A204.1 (cell line): ENCODE results near the gene RPP40.
"Not testable (repeated sequence)": the region's sequence is repeated elsewhere in the genome, so short reads cannot be mapped to it uniquely, and the experiment has no call there.

ENCODE experiments used
- FAIRE-seq: peaks from 2 replicates; lab custom pipeline; 2012; peaks lifted over from hg19 to GRCh38; lab: Jason Lieb, UNC

The RPP40 gene

DNA sequence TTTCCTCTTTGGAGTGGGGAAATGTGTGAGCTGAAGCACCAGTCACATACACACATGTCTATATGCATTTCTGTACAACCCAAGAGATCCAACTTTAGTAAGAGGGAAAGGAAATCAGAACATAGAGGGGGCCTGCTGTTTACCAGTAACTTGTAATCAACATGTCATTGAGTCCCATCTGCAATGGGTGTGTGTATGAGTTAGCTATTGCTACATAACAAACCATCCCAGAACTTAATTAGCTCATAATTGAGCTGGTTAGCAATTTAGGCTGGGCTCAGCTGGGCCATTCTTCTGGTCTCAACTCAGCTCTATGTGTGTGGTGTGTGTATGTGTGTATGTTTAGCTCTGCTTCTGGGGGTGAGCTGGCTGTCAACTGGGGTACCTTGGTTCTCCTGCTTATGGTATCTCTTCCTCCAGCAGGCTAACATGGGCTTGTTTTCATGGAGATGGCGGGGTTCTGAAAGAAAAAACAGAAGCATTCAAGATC lies 10.3 kb upstream of the RPP40 start:
- FAIRE-seq = no peak

DNA sequence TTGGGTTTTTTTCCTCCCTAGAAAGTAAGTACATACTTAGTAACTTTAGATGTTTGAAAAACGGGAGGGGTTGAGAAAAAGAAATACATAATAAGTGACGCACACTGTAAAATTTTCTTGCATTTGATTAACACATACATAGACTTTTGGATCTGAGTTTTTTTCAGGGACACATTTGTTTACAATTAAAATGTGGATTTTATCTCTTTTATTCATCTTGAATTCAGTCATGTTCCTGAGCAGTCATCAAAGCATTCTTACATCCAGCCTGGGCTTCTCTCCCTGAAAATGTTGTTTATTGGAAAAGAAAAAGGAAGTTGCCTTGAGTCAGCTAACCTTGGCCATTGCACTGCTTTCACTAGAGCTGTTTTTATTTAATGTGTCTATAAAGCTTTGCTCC lies 8.7 kb upstream of the RPP40 start:
- no peak for FAIRE-seq

DNA sequence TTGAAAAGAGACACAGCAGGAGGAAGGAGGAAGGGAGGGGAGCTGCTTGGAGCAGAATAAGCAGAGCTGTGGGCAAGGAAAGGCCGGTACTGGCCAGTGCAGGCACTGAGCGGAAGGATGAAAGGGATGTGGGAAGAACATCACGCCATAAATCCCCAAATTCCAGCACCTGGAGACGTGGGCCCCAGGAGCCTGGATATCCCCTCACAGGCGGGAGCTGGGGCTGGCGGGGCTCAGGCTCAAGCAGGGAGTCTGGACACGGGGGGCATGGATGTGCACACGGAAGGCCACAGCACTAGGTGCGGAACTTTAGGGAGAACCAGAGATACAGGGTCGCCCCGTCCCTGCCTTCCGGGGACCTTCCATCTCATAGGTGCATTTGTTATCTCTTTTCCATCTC lies 7.5 kb upstream of the RPP40 start:
- FAIRE-seq = no peak

DNA sequence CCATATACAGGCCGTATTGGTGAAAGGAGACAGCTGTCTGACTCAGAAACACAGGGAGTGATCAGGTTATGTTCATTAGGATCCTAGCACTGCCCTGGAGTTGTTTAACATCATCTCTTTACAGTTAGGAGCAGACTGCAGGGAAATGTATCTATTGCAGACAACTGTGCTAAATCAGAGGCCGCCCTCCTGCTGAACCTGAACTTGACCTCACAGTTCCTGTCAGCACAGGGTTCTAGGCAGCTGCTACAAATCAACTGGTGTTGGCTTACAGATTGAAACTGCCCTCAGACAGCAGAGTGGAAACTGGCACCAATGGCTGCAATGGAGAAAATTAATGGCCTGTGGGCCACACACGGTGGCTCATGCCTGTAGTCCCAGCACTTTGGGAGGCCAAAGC lies 3.7 kb upstream of the RPP40 start:
- FAIRE-seq = no peak

DNA sequence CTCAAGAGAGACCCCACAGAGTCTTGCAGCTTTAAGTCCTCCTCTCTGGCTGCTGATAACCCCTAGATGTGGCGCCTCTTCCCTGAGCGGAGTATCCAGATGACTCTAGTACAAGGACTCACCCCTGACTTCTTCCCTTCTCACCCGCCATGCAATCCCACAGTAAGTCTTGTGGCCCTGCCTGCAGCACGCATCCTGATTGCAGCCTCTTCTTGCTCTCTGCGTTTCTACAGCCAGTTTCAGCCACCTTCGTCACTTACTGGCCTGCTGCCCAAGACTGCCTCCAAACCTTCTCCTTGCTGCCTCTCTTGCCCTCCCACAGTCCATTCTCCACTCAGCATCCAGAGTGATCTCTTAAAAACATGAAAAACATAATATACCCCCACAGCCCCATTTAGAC lies 2.4 kb upstream of the RPP40 start:
- no peak for FAIRE-seq

DNA sequence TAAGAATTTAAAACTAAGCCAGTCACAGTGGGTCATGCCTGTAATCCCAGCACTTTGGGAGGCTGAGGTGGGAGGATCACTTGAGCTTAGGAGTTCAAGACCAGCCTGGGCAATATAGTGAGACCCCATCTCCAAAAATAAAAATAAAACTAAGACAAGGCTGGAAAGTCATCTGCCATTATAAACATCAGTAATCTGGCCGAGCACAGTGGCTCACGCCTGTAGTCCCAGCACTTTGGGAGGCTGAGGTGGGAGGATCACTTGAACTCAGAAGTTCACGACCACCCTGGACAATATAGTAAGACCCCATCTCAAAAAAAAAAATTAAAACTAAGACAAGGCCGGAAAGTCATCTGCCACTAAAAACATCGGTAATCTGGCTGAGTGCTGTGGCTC lies 1.2 kb upstream of the RPP40 start:
- FAIRE-seq = not testable (repeated sequence)

DNA sequence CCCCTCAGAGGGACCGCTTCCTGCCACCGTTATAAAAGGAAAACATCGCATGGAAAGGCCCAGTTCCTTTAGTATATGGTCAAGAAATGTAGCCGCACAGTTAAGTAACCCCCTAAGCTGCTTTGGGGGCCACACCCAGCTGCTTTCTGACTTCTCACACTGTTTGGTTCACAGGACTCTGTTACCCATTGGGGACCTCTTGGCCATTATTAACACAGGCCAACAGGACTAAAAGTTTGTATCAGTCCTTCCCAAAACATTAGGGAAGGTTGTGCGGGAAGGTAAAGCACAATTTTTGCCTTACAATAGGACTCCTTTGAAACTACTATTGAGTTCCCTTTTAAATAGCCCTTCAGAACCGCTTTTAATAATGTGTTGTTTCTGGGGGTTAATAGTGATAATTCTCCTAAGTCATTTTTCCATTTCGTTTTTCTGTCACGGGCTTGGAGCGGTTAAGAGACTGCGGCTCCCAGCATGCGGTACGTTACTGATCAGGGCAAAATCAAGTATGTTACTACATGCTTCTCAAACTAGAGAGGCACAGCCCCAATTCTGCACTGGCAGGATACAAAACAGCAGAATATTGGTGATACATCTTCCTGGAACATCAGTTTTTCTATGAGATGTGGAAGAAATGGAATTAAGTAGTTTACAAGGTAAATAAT lies 668 bp upstream of the RPP40 start:
- no peak for FAIRE-seq

DNA sequence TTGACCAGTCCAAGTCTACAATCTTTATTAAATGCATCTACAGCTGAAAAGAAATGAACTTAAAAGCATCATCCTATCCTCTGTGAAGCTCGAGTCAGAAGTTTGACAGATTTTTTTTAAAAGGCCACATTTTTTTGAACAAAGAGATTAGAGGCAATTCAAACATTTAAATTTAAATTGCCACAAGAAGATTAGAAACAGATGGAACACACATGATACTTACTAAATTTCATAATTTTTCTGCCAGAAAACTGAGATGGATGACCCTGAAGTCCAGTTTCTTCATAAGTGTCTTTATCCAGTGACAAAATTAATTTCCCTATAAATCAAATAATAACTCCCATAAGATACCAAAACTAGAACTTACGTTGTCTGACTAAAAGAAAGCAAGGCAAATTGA lies 4.3 kb downstream of the RPP40 start:
- no peak for FAIRE-seq

DNA sequence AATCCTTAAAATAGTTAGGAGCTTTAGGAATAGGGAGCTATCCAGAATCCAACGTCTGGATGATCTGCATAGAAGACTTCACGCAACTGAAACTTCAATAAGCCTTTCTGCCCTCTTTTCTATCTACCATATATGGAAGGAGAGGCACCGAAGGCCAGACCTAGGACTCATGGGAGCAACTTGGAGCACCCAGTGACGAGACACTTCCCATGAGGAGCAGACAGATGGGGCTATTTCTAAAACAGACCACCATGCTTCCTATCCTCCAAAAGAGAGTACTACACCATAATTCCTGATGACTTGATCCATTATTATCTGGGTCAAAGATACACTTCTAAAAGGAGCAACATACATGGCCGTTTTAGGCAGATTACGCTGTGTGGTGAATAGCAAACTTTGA lies 6.0 kb downstream of the RPP40 start:
- no peak for FAIRE-seq

DNA sequence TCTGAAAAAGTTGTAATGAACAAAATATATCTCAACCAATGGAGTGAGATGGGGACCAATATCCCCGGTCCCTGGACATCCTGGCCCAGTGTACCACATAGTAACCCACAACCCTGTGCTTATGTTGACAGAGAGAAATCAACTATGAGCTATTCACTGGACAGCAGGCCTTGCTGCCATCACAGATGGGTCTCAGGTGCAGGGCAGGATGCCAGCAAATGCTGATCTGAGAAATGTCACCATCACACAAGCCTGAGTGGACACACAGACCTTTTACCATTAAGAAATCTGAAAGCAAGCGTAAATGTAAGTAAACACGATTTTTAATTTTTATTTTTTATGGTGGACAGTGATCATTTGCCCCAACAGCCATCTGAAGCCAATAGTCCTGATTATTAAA lies 9.1 kb downstream of the RPP40 start:
- no peak for FAIRE-seq

DNA sequence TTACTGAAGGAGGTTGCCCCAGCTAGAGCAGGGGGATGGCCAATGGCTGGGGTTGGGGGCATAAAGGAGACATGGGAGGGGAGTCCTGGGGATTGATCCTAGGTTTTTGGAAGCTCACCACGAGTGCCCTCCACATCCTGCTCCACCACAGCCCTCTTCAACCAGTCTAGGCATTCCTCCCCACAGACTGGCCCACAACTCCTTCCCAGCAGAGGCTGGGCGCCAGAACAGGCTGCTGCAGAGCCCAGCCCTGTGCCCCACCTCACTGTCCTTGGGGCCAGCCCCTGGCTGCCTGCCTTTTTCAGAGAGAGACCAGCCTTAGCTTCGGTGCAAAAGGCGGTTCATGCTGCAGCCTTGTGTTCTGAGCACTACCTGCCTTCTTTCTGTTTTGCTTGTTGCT lies 16.4 kb downstream of the RPP40 start:
- no peak for FAIRE-seq

DNA sequence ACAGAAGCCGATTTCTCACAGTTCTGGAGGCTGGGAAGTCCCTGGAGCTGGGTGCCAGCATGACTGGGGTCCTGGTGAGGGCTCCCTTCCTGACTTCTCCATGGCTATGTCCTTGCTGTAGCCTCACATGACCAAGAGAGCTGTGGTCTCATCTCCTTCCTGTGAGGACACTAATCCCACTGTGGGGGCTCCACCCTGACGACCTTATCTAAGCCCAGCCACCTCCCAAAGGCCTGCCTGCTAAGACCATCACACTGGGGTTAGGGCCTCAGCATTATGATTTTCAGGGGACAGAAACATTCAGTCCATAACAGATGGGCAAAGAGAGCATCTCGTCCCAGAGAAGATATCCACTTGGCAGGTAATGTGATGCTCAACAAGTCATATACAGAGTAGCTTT lies 16.8 kb downstream of the RPP40 start:
- no peak for FAIRE-seq

DNA sequence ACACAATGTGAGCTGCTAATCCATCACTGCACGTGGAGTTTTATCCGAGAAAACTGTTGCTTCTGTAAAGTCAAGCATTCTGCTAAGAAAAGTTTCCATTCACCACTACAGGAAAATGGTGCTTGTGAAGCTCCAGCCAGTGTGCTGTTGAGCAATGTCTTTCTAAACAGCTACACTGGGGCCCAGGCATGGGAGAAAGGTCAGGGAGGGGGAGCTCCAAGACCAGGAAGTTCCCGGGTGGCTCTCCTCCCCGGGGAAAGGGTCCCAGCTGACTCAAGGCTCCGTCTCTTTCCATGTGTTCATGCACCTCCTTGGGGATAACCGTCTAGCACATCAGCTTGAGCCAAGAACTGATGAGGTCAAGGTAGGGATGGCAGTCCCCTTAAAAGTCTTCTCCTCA lies 20.5 kb downstream of the RPP40 start:
- FAIRE-seq = no peak

DNA sequence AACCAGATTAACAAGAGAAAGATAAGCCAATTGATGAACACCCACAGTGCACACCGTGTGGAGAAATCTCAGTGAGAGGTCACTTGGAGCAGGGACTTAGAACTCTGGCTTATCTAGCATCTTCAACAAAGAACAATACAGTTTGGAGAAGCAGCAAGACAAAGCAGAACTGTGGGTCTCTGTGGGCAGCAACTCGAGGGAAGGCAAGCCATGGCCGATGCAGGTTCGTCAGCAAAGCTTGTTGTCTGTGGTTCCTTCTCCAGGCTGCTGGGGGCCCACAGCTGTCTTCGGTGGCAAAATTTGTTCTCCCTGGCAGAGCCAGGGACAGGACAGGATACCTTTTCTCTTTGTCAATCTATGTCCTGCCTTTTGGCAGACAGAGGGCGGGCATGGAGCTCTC lies 22.1 kb downstream of the RPP40 start:
- FAIRE-seq = no peak

DNA sequence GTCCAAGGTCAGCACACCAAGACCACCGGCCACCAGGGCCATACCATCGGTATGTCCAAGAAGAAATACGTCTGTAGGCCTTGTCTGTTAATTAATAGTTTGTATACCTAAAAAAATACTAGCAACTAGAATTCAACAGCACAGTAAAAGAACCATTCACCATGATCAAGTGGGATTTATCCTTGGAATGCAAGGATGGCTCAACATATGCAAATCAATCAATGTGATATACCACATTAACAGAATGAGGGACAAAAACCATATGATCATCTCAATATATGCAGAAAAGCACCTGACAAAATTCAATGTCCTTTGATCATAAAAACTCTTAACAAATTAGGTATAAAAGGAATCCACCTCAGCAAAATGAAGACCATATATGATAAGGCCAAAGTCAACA lies 24.4 kb downstream of the RPP40 start:
- no peak for FAIRE-seq

DNA sequence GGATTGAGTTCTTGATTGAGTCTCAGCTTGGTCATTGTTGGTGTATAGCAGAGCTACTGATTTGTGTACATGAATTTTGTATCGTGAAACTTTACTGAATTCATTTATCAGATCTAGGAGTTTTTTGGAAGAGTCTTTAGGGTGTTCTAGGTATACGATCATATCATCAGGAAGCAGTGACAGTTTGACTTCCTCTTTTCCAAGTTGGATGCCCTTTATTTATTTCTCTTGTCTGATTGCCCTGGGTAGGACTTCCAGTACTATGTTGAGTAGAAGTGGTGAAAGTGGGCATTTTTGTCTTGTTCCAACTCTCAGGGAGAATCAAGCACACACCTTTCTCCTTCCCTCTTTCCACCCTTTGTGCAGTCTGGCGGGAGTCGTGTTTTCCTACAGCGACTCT lies 26.4 kb downstream of the RPP40 start:
- no peak for FAIRE-seq

DNA sequence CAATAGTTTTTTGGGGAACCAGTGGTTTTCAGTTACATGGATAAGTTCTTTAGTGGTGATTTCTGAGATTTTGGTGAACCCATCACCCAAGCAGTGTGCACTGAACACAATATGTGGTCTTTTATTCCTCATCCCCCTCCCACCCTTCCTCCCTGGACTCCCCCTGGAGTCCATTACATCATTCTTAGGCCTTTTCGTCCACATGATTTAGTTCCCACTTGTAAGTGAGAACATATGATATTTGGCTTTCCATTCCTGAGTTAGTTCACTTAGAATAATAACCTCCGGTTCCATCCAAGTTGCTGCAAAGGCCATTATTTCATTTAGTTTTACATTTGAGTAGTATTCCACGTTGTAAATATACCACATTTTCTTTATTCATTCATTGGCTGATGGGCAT lies 28.3 kb downstream of the RPP40 start:
- no peak for FAIRE-seq

DNA sequence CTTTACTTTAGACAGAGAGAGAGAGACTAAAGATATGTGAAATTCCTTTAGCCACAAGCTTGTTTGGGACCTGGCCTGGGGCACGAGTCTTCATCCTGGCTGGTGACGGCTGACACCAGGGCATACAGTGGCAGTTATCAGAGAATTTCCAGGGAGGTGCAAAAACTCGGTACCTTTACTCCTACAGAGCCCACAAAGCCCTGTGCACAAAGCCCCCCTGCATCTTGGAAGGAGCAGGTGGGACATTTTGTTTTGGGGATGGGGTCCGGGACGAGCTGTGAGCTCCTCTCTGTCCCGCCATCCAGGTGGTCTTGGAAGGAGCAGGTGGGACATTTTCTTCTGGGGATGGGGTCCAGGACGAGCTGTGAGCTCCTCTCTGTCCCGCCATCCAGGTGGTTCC lies 28.9 kb downstream of the RPP40 start:
- no peak for FAIRE-seq

DNA sequence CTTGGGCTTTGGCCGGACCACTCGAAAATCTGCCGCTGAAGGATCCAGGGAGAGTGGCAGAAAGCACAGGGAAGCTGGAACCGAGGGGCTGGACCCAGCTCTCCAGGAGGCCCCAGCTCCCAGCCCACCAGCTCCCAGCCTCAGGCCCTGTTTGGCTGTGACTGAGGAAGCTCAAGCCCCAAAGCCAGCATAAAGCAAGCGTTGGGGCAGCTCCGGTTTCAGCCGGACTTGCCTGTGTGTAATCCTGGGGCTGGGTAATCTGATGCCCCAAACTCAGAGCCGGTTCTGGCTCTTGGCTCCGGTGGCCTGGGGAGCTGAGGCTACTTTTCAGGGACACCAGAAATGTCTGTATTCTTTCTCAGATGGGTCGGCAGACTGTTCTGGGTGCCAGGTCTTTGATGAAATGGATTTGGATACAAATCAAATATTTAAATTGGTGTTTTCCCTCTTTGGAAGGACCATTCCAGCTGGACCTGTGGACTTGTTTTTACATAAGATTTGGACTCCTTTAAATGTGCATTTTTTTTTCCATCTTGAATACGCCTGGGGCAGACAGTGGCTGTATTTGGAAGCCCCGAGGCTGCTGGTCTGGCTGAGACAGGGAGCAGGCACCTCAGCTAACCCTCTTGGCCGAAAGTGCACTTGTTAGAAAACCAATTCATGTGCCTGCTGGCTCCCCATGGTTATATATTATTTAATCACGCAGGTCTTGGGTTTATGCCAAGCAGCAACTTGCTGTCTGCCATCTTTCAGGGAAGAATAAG lies 29.7 kb downstream of the RPP40 start:
- FAIRE-seq = no peak

DNA sequence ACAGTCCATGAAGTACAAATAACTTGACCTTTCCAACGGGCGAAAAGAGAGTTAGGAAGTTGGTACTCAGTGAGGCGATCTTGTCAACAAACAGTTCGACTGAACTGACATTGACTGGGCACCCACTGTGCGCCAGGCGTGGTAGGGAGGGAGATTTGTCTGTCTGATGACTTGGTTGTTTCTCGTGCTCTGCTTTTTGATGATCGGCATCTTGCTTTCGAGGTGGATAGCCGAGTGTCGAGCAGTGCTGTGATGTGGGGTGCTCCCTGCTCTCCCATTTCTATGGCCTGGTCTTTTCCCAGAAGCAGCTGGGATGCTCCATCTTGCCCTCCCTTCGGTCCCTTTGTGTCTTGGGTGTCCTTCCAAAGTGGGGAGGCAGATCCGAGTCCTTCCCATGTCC lies 30.4 kb downstream of the RPP40 start:
- no peak for FAIRE-seq

DNA sequence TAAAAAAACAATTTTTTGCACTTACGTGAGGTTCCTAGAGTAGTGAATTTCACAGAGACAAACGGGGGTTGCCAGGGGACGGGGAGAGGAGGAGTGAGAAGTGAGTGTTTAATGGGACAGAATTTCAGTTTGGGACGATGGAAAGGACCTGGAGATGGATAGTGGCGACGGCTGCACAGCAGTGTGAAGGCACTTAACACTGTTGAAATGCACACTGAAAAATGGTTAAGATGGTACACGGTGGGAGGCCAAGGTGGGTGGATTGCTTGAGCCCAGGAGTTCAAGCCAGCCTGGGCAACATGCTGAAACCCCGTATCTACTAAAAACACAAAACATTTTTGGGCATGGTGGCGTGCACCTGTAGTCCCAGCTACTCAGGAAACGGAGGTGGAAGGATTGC lies 31.4 kb downstream of the RPP40 start:
- no peak for FAIRE-seq

DNA sequence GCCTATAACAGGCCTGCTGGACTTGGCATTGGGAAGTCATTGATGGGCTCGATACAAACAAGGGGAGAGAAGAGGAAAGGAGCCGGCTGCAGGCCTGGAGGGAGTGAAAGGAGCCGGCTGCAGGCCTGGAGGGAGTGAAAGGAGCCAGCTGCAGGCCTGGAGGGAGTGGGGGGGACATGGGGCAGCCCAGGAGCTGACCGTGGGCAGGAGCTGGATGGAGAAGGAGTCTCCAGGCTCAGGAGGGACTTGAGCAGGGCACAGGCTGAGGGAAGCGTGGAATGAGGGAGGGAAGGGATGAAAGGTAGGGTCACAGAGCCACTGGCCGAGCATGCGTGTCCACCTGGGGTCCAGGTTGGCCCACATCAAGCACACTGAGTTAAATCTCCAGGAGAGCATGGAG lies 32.0 kb downstream of the RPP40 start:
- no peak for FAIRE-seq

DNA sequence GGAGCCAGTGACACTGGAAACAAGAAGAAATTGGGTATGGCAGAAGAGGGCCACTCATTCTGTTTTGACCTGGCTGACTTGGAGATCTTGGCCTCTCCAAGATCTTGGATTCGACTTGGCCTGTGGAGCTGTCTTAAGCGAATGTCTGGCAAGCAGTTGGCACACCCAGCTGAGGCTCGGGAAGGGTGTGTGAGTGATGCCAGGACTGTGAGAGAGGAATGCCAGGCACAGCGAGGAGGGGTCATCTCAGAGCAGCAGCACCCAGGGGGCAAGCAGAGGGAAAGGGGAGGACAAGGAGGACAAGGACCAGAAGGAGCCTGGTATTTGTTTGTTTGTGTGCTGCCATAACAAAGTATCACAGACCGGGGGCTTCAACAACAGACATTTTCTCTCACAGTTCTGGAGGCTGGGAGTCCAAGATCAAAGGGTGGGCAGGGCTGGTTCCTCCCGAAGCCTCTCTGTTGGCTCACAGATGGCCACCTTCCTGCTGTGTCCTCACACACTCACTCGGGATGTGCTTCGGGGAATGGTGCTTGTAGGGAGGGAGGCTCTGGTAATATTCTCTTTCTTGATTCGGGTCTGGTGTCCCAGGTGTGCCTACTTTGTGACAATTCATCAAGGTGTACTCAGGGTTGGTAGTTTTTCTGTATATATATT lies 33.0 kb downstream of the RPP40 start:
- no peak for FAIRE-seq
